Skeletal muscle tissue (tissue), 4 donors: ENCODE data around the gene MYL12B. TPM values are rescaled to one million over a fixed set of nuclear protein-coding genes. Genes with fewer than 3 reads are reported as not detected.

ENCODE experiments used
- H3K27ac ChIP-seq: one replicate; pipeline ENCODE4 v1.7.0; 2013; ENCODE audit warnings: mild to moderate bottlenecking, low read depth, low read length, inconsistent platforms
- H3K27me3 ChIP-seq, 3 donors: one replicate each; pipeline ENCODE4 v1.7.0; 2013; ENCODE audit warnings: low read length in 3 of 3; ENCODE audit not compliant: control insufficient read depth in 3 of 3, insufficient read depth in 3 of 3
- H3K36me3 ChIP-seq, 3 donors: one replicate each; pipeline ENCODE4 v1.7.0; 2013; ENCODE audit warnings: low read length in 3 of 3; ENCODE audit not compliant: control insufficient read depth in 3 of 3, insufficient read depth in 3 of 3
- H3K4me1 ChIP-seq, 3 donors: one replicate each; pipeline ENCODE4 v1.7.0; 2013; ENCODE audit warnings: low read length in 3 of 3, mild to moderate bottlenecking in 3 of 3; ENCODE audit not compliant: control insufficient read depth in 3 of 3, insufficient read depth in 3 of 3
- H3K4me3 ChIP-seq, 3 donors: one replicate each; pipeline ENCODE4 v1.7.0; 2013; ENCODE audit warnings: low read length in 3 of 3
- H3K9ac ChIP-seq, 3 donors: one replicate each; pipeline ENCODE4 v1.7.0; 2013; ENCODE audit warnings: low read length in 3 of 3, mild to moderate bottlenecking in 3 of 3, moderate library complexity in 2 of 3, low read depth in 1 of 3
- H3K9me3 ChIP-seq, 3 donors: one replicate each; pipeline ENCODE4 v1.7.0; 2013; ENCODE audit warnings: low read length in 3 of 3; ENCODE audit not compliant: control insufficient read depth in 3 of 3
- total RNA-seq: library from RNA; depleted of rRNA; stranded (reverse); fragments of >200 nt; gene quantifications from one replicate; pipeline ENCODE4 v1.2.3, GENCODE V29; 2014
- donor health status: Osteomylitis.

Gene MYL12B
- total RNA-seq, 1 donor from 2014 or later: 178 TPM

DNA sequence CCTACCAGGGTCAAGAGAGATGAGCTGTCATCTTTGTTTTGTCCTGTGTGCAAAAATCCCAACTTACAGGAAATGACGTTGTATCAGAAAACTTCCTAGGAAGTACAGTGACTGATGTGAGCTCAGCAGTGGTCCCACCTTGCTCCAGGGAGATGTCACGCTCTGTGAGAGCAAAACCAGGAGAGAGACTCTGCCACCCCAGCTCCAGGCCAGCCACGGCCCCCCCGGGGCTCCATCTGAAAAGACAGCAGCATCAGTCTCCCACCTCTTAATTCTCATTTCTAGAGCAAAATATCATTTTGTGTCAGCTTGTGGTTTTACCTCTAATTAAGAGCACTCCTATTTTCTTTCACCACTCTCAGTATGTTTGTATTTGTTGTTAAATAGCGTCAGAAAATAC is 57.5 kb downstream of the MYL12B start:
- no peaks in the 10 kb centered on the region for H3K9me3 ChIP-seq
- H3K9ac ChIP-seq: no peak overlapping the region
- no peak overlapping the region for H3K27ac ChIP-seq
- H3K4me1 ChIP-seq: no peaks in the 10 kb centered on the region
- no peak overlapping the region for H3K4me3 ChIP-seq
- H3K36me3 ChIP-seq: no peaks in the 10 kb centered on the region
- H3K27me3 ChIP-seq: no peaks in the 10 kb centered on the region

DNA sequence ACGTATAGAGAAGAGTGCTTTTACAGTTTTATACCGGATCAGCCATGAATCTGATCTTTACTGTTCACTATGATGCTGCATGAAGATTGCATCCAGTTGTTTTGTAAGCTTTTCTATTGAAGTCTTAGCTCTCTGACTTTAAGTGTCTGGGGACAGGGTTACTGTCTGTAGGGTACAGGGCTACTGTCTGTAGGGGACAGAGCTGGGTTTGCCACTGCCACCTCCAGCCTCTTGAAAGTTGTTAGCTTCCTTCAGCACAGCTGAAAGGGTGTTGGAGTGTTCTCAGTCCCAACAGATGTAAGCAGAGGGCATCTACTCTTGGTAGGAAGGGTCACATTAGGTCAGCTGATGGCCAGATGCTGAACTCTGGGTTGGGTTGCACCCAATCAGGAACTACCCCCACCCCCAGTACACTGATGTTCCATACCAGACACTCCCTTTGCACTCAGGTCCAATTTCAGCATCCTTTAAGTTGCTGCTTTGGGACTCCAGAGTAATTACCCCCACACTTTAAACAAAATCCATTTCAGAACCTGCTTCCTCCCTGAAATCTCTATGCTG is 58.0 kb downstream of the MYL12B start:
- Histone ChIP-seq H3K27me3 (no peaks in the 10 kb centered on the region), H3K27ac (no peak overlapping the region), H3K9ac (no peak overlapping the region), H3K4me1 (no peaks in the 10 kb centered on the region), H3K4me3 (no peak overlapping the region), H3K36me3 (no peaks in the 10 kb centered on the region), H3K9me3 (no peaks in the 10 kb centered on the region)

DNA sequence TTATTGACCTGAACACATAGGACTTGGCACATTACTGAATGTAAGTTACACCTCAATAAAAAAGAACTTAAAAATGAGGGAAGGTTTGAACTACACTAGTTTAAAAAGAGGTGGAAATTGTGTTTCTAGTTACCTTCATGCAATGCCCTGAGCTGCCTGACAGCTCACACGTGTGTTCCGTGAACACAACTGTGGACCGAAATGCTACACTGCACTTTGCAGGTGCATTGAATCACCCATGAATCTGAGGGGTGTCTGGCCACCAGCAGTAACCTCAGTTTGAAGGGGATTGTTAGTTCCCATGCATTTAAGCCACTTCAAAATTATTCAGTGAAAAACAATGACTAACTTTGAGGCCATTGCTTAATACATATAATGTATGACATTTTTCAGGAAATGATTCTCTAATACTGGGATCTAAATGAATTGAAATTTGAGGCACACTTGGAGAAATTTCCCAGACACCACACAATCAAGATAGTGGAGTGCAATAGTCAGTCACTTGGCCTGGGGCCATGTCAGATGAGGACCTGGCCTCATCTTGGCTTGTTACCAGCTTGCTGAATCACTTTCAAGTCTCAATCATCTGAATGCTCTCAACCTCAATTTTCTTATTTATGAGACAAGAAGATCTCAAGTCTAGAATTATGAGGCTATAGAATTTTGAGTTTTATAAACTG is 59.3 kb downstream of the MYL12B start:
- H3K4me1 ChIP-seq: no peaks in the 10 kb centered on the region
- no peak overlapping the region for H3K27ac ChIP-seq
- H3K36me3 ChIP-seq: no peaks in the 10 kb centered on the region
- no peak overlapping the region for H3K9ac ChIP-seq
- H3K4me3 ChIP-seq: no peak overlapping the region
- no peaks in the 10 kb centered on the region for H3K9me3 ChIP-seq
- no peaks in the 10 kb centered on the region for H3K27me3 ChIP-seq

DNA sequence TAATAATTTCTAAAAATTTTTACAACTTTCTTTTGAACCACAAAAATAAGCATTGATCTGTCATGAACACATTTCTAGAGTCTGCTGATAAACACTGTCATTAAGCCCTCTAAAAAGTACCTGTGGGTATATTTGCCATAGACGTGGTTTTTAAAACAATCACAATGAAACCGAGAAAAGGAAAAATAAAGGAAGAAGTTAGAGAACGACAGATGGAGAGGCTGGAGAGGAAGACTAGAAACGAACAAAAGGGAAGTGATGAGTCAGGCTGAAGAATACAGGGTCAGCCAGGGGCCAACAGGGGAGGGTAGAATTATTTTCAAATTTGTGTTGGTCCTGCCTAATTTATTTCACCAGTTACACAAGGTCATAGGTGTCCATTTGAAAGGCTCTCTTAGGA is 62.0 kb downstream of the MYL12B start:
- no peaks in the 10 kb centered on the region for H3K4me1 ChIP-seq
- H3K27me3 ChIP-seq: no peaks in the 10 kb centered on the region
- no peak overlapping the region for H3K27ac ChIP-seq
- no peaks in the 10 kb centered on the region for H3K36me3 ChIP-seq
- no peak overlapping the region for H3K9ac ChIP-seq
- H3K9me3 ChIP-seq: no peaks in the 10 kb centered on the region
- H3K4me3 ChIP-seq: no peak overlapping the region

Other genes with a start within 250 kb of the MYL12B start
- 11.0 TPM for gene LPIN2, start 249.0 kb upstream of the MYL12B start, total RNA-seq
- gene MYOM1, start 42.2 kb upstream of the MYL12B start, total RNA-seq: 661 TPM
- 694 TPM for gene MYL12A, start 14.3 kb upstream of the MYL12B start, total RNA-seq
- 55.3 TPM for gene TGIF1, start 188.0 kb downstream of the MYL12B start, total RNA-seq